GM10266 (cell line): ENCODE data around the gene TMEM217.

Experiments used
- DNase-seq: peaks from one replicate; pipeline ENCODE4 v3.0.0; 2012; ENCODE audit errors: extremely low spot score
- TF ChIP-seq, protein P1 (sequence below): IDR thresholded peaks from 2 replicates; pipeline ENCODE4 v1.5.1; 2012; ENCODE audit warnings: mild to moderate bottlenecking, low read depth; ENCODE audit not compliant: control insufficient read depth, insufficient read depth; ENCODE audit errors: missing control alignments

Gene TMEM217

DNA sequence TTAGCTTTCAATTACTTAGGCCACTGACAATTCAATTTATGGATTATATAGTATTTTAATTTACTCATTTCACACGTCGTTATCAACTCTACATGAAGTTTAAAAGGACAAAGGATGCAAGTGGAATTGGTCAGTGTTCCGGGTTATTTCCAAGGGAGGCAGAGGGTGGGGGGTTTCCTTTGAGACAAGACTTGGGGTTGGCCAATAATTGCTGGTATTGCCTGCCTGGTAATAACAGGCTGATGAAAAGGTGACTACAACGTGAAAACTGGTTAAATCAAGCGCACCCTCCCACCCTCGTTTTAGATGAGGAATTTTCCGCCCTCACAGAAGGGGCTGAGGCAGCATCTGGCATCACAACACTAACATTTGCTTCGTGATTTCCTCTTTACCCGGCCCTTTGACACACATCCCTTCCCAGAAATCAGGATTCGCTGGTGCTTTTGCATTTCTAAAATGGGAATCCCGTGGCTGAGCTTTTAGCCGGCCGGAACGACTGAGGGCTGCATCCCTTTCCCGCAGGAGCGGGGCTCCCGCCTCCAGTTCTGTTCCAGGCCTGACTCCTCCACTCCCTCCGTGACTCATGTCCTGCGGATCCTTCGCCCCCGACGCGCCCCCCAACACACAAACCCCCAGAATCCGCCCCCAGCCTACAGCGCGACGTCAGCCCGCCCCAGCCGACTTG lies 89.0 kb downstream of the TMEM217 start:
- peak; percentile 36 for DNase-seq
- TF ChIP-seq, protein P1, sequence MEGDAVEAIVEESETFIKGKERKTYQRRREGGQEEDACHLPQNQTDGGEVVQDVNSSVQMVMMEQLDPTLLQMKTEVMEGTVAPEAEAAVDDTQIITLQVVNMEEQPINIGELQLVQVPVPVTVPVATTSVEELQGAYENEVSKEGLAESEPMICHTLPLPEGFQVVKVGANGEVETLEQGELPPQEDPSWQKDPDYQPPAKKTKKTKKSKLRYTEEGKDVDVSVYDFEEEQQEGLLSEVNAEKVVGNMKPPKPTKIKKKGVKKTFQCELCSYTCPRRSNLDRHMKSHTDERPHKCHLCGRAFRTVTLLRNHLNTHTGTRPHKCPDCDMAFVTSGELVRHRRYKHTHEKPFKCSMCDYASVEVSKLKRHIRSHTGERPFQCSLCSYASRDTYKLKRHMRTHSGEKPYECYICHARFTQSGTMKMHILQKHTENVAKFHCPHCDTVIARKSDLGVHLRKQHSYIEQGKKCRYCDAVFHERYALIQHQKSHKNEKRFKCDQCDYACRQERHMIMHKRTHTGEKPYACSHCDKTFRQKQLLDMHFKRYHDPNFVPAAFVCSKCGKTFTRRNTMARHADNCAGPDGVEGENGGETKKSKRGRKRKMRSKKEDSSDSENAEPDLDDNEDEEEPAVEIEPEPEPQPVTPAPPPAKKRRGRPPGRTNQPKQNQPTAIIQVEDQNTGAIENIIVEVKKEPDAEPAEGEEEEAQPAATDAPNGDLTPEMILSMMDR: no peak

DNA sequence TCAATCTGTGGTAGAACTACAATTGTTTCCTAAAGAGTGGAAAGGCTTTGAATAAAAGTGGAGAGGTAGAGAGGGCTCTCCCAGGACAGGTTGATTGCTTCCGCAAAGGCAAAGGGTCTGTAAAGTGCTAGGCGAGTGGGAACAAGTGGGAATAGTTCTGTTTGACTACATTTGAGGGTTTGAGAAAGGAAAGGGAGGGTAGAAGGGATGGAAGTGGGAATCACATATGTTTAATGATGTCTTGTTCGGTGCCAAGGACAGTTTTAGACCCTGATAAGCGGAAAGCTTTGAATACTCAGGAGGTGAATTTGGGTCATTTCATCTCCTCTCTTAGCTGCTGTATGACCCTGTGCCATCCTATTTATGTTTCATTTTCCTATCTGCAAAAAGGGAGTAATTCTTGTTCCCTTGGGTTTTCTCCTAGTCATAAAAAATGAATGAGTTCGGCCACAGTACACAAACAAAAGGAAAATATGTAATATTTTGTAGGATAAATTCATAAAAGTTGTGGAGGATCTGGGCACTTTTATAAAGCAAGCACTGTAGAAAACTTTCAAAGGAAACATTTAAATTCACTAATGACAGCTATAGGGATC lies 89.7 kb downstream of the TMEM217 start:
- TF ChIP-seq, protein P1: no peak
- DNase-seq: no peak

DNA sequence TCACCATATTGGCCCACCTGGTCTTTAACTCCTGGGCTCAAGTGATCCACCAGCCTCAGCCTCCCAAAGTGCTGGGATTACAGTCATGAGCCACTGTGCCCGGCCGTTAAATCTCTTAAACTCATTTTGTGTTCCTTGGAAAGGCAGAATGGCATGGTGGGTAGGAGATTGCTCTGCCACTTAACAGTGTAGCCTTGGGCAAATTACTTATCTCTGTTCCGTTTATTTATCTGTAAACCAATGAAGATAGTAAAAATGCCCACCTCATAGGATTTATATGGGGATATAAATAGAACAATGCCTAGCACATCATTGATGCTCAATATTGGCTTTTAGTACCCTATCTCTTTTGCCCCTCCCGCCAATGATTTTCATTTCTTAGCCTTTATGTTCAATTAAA lies 95.2 kb downstream of the TMEM217 start:
- DNase-seq: no peak
- TF ChIP-seq, protein P1: no peak
